ENCODE data around the gene ANGEL2. TPM values are rescaled to one million over a fixed set of nuclear protein-coding genes. Genes with fewer than 3 reads are reported as not detected.

ANGEL2 gene
- total and polyA plus RNA-seq, 2 of the 13 experiments (the other 11 are each of a cell fraction or from before 2014, with no cell fraction given) = 12.3 to 25.4 TPM

GRCh38 chr1:213051127-213051880, 35.6 kb upstream of the ANGEL2 start, which contains the start of gene RPS6KC1 (continued):
- no peak; the same call in 1 of the 2 replicates for TF ChIP-seq SPEN (CRISPR knock-in tag; IDR thresholded peaks at IDR 0.05; ENCODE audit: low read depth)
- no peak for TF ChIP-seq PCBP2 (optimal IDR thresholded peaks at IDR 0.05; ENCODE audit: low read depth, low read length, poor library complexity, severe bottlenecking)
- no peak for TF ChIP-seq HMGA1 (CRISPR knock-in tag; conservative IDR thresholded peaks at IDR 0.05)
- 0 out of 2 replicates have a peak, but pooled peaks have one; percentile 32 for TF ChIP-seq ELK4 (CRISPR knock-in tag; IDR thresholded peaks at IDR 0.05; ENCODE audit: borderline replicate concordance)
- no peak for TF ChIP-seq GPN1 (CRISPR knock-in tag; IDR thresholded peaks at IDR 0.05; ENCODE audit: borderline replicate concordance)
- no peak for TF ChIP-seq TRIM24 (CRISPR knock-in tag; IDR thresholded peaks at IDR 0.05)
- no peak for TF ChIP-seq GZF1 (CRISPR knock-in tag; IDR thresholded peaks at IDR 0.05)
- no peak for TF ChIP-seq ZNF704 (CRISPR knock-in tag; IDR thresholded peaks at IDR 0.05; ENCODE audit: borderline replicate concordance)
- no peak; the same call in 1 of the 2 replicates for TF ChIP-seq ZSCAN30 (CRISPR knock-in tag; IDR thresholded peaks at IDR 0.05)
- no peak for TF ChIP-seq STAT6 (CRISPR knock-in tag; IDR thresholded peaks at IDR 0.05; ENCODE audit: borderline replicate concordance)
- no peak for TF ChIP-seq KDM1A (CRISPR knock-in tag; IDR thresholded peaks at IDR 0.05)
- TF ChIP-seq SIX4 (CRISPR knock-in tag; IDR thresholded peaks at IDR 0.05) = no peak
- peak; percentile 78 for TF ChIP-seq SALL1 (CRISPR knock-in tag; IDR thresholded peaks at IDR 0.05)
- no peak for TF ChIP-seq AKNA (CRISPR knock-in tag; IDR thresholded peaks at IDR 0.05; ENCODE audit: borderline replicate concordance)
- TF ChIP-seq CHD2 (IDR thresholded peaks at IDR 0.05; ENCODE audit: low read depth, low read length) = peak; percentile 54; the same call in 1 of the 2 replicates
- peak; percentile 80 for TF ChIP-seq TARDBP (CRISPR knock-in tag; IDR thresholded peaks at IDR 0.05)
- TF ChIP-seq FOXP1 (IDR thresholded peaks at IDR 0.05) = no peak
- no peak for TF ChIP-seq FOXP1 (CRISPR knock-in tag; IDR thresholded peaks at IDR 0.05)
- TF ChIP-seq IRF2 (CRISPR knock-in tag; IDR thresholded peaks at IDR 0.05) = peak; percentile 20; the same call in 1 of the 2 replicates
- TF ChIP-seq PAF1 (CRISPR knock-in tag; IDR thresholded peaks at IDR 0.05) = no peak
- TF ChIP-seq NFKB2 (CRISPR knock-in tag; IDR thresholded peaks at IDR 0.05; ENCODE audit: borderline replicate concordance) = peak; percentile 60; the same call in 1 of the 2 replicates

All from HepG2 (cell line).